ENCODE results near the gene VAMP2. TPM values are rescaled to one million over a fixed set of nuclear protein-coding genes. Genes with fewer than 3 reads are reported as not detected.

The VAMP2 gene
- total and polyA plus RNA-seq, 9 of the 15 experiments (the other 6 are each of a cell fraction or from before 2014, with no cell fraction given), result 2.3 to 31.8 (median 6.0) TPM

DNA sequence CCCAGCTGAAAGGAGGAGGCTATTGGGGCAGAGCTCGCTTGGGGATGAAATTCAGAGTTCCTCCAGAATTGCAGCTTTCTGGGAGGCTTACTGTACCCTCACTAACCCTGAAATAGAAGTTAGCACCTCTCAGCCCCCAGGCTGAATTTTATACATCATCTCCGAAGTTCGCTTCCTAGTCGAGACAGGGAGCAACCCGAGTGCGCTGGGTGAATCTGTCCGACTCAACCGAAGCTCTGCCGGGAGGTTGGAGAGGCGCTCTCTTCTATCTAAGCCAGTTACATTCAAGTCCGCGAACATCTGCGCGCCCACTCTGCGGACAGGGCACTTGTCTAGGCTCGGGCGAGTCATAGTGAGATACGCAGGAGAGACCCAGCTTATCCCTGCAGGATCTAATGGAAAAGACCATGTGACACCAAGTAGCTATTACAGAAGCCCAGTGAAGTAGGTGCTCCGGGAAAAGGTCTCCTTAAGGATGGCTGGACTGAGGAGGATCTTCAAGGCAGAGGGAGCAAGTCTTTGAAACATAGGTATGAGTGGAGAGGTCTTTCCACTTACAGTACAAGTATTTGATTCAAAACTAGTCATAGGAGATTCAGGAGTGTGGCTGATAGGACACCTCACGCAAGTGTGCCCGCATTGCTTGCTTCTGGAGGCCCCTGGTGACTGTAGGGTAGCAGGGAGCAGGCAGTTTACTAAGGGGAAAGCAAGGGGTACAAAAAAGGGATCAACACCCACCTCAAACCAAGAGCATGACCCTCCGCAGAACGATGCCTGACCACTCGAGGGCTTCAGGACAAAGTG, 38.2 kb downstream of the VAMP2 start:
- 15% methylated on average over 22 of the region's 24 CpGs for WGBS (ENCODE audit: insufficient coverage, low coverage, missing lambda C conversion rate)

More for the DNA sequence above, 38.2 kb downstream of the VAMP2 start:
- TF ChIP-seq, protein P1, sequence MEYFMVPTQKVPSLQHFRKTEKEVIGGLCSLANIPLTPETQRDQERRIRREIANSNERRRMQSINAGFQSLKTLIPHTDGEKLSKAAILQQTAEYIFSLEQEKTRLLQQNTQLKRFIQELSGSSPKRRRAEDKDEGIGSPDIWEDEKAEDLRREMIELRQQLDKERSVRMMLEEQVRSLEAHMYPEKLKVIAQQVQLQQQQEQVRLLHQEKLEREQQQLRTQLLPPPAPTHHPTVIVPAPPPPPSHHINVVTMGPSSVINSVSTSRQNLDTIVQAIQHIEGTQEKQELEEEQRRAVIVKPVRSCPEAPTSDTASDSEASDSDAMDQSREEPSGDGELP (CRISPR knock-in tag; IDR thresholded peaks at IDR 0.05; ENCODE audit: borderline replicate concordance), result 0 out of 2 replicates have a peak, but pooled peaks have one; percentile 26
- TF ChIP-seq FOXP1 (CRISPR knock-in tag; IDR thresholded peaks at IDR 0.05), result no peak
- ChIA-PET CTCF (ENCODE audit: low intra/inter-chr PET ratio) (no interaction called here), POLR2A (interaction anchor here (0.6 to 2.1 kb wide), 5 partner anchors 10 to 164 kb away, joined by 3 to 5 read pairs (median 4); partner anchors contain the start of genes AURKB and RANGRF)
- H3K9me3 ChIP-seq (replicated peaks; ENCODE audit: control insufficient read depth, insufficient read depth, low read depth, low read length), result no peaks in the 10 kb centered on the region
- H3K4me2 ChIP-seq (ENCODE audit: insufficient read depth, low read length), result peak overlapping the region; percentile 87
- no peaks in the 10 kb centered on the region for H3K79me2 ChIP-seq (ENCODE audit: control insufficient read depth, insufficient read depth, low read length)
- peak overlapping the region; percentile 82; the same call in 1 of the 2 replicates for H2AFZ ChIP-seq (ENCODE audit: low read depth, low read length)
- no peaks in the 10 kb centered on the region for H3K9me1 ChIP-seq (ENCODE audit: control insufficient read depth, insufficient read depth, low read length)
- H4K20me1 ChIP-seq (replicated peaks; ENCODE audit: control insufficient read depth, insufficient read depth, low read length), result peaks cover 4% of the 10 kb centered on the region; the same call in 1 of the 2 replicates
- H3K36me3 ChIP-seq (ENCODE audit: control insufficient read depth, insufficient read depth, low read length), result no peaks in the 10 kb centered on the region
- peaks cover 22 to 66% of the 10 kb centered on the region in 2 experiments for H3K4me1 ChIP-seq (replicated peaks in 1 of 2; ENCODE audit: control insufficient read depth in 2 of 2, insufficient read depth in 2 of 2, low read length in 2 of 2)
- H3K9ac ChIP-seq (ENCODE audit: insufficient read depth in 1 of 2, low read depth in 2 of 2, low read length in 2 of 2), result peak overlapping the region in 1 of 2 experiments; percentile 80; a peak in 2 of 4 replicates
- no peak overlapping the region for H3K27ac ChIP-seq (ENCODE audit: extremely low read depth, low read depth, low read length)
- FAIRE-seq, result no peak
- DNase-seq (ENCODE audit: extremely low read depth in 1 of 4, low spot score in 3 of 4), result peak in 1 of 4 experiments; percentile 26
- no TSS peak for BruUV-seq (replicated peaks)
- peak overlapping the region; percentile 73 for H3K4me3 ChIP-seq
- intact Hi-C loops (cut with micrococcal nuclease) (loop anchor here (5.0 to 10.0 kb wide), 3 partner anchors 48 to 290 kb away; partner anchors contain the start of gene KDM6B), in situ Hi-C loops (cut with MboI) (loop anchor here (5.0 kb wide), 2 partner anchors 98 to 178 kb away; no protein-coding TSS in a partner anchor)
- 0 out of 5 replicates have a peak, but pooled peaks cover 0 to 9% of the 10 kb centered on the region in 2 experiments for H3K27me3 ChIP-seq (ENCODE audit: control insufficient read depth in 2 of 2, insufficient read depth in 2 of 2, low read length in 2 of 2)
- ATAC-seq, result no peak
